Prostate gland (tissue), 2 donors: Measurements from ENCODE around the gene TMEM143.

Experiments
- CTCF ChIP-seq, 4 experiments: fragments of 200-600 bp in 2 of 4; fragments of 450-650 bp in 2 of 4; sonication (generic) in 2 of 4; IDR thresholded peaks; 1 replicate in 3 of 4; 2 replicates in 1 of 4; pipeline ENCODE4 v1.5.1; 2016 to 2019; ENCODE audit warnings: antibody characterized with exemption in 4 of 4, mild to moderate bottlenecking in 2 of 4, moderate library complexity in 2 of 4
- POLR2A ChIP-seq: fragments of 450-650 bp; IDR thresholded peaks from one replicate; pipeline ENCODE4 v1.6.1; 2016; ENCODE audit warnings: antibody characterized with exemption, mild to moderate bottlenecking

- TF ChIP-seq CTCF (IDR thresholded peaks at IDR 0.05) (no peak), POLR2A (no peak)
Observed at GRCh38 chr19:48346191-48346590, 17.5 kb downstream of the TMEM143 start.
